WTC11 (cell line): ENCODE results near the gene FAN1. TPM values are rescaled to one million over a fixed set of nuclear protein-coding genes. Genes with fewer than 3 reads are reported as not detected.

Experiments
- ATAC-seq: fragments of 200-7000 bp; cut with Tn5 transposase; 2 replicates; pipeline ENCODE4 v1.10.0; 2021; ENCODE audit warnings: mild to moderate bottlenecking, moderate library complexity
- CTCF ChIA-PET: fragments of 300-600 bp; sonication (Branson Sonifier 250); formaldehyde crosslinking; loops from one replicate; lab custom pipeline; 2021; ENCODE audit warnings: antibody characterized with exemption; lab: Charles Lee
- POLR2A ChIA-PET: fragments of 350-600 bp; sonication (Branson Sonifier 250); formaldehyde crosslinking; loops from one replicate; lab custom pipeline; 2021; ENCODE audit warnings: antibody characterized with exemption; lab: Charles Lee
- DNase-seq: peaks from one replicate; pipeline ENCODE4 v3.0.0; 2021; ENCODE audit warnings: low spot score
- H3K27ac Mint-ChIP-seq: 2 replicates; pipeline ENCODE4 v1.8.0; 2021; ENCODE audit warnings: mixed read lengths
- H3K27me3 Mint-ChIP-seq: 2 replicates; pipeline ENCODE4 v1.8.0; 2021; ENCODE audit warnings: low read depth, mild to moderate bottlenecking, moderate library complexity, mixed read lengths
- H3K36me3 Mint-ChIP-seq: 2 replicates; pipeline ENCODE4 v1.8.0; 2021; ENCODE audit warnings: mixed read lengths
- H3K4me1 Mint-ChIP-seq: 2 replicates; pipeline ENCODE4 v1.8.0; 2022; ENCODE audit warnings: mixed read lengths
- H3K4me3 Mint-ChIP-seq: 2 replicates; pipeline ENCODE4 v1.8.0; 2021; ENCODE audit warnings: mild to moderate bottlenecking, moderate library complexity, mixed read lengths
- H3K9me3 Mint-ChIP-seq: 2 replicates; pipeline ENCODE4 v1.8.0; 2021; ENCODE audit warnings: mixed read lengths
- ATF1 ChIP-seq: sonication (generic); formaldehyde crosslinking; IDR thresholded peaks from 2 replicates; pipeline ENCODE4 v1.8.1; 2023; ENCODE audit warnings: mild to moderate bottlenecking, moderate library complexity, missing genetic modification reagents
- ATF3 ChIP-seq: sonication (generic); formaldehyde crosslinking; conservative IDR thresholded peaks from 2 replicates; pipeline ENCODE4 v1.8.1; 2022; ENCODE audit warnings: mild to moderate bottlenecking, missing genetic modification reagents
- CREB1 ChIP-seq: sonication (generic); formaldehyde crosslinking; IDR thresholded peaks from 2 replicates; pipeline ENCODE4 v1.8.0; 2023; ENCODE audit warnings: mild to moderate bottlenecking, missing genetic modification reagents
- CREM ChIP-seq: sonication (generic); formaldehyde crosslinking; IDR thresholded peaks from 2 replicates; pipeline ENCODE4 v1.8.1; 2022; ENCODE audit warnings: mild to moderate bottlenecking, missing genetic modification reagents, moderate library complexity
- EMX1 ChIP-seq: fragments of 250-450 bp; sonication (Bioruptor Pico); IDR thresholded peaks from 2 replicates; pipeline ENCODE4 v1.8.0; 2021; ENCODE audit warnings: mild to moderate bottlenecking
- FOXJ3 ChIP-seq: sonication (generic); formaldehyde crosslinking; IDR thresholded peaks from 2 replicates; pipeline ENCODE4 v1.9.0; 2021; ENCODE audit warnings: missing genetic modification reagents, mild to moderate bottlenecking, borderline replicate concordance
- FOXP1 ChIP-seq: sonication (generic); formaldehyde crosslinking; IDR thresholded peaks from 2 replicates; pipeline ENCODE4 v1.8.0; 2022; ENCODE audit warnings: missing genetic modification reagents, mild to moderate bottlenecking, moderate library complexity, borderline replicate concordance
- GTF2I ChIP-seq: fragments of 250-450 bp; sonication (Bioruptor Pico); conservative IDR thresholded peaks from 2 replicates; pipeline ENCODE4 v1.4.0; 2021; ENCODE audit warnings: mild to moderate bottlenecking
- IRF2 ChIP-seq: sonication (generic); formaldehyde crosslinking; IDR thresholded peaks from 2 replicates; pipeline ENCODE4 v1.8.0; 2022; ENCODE audit warnings: low read depth, missing genetic modification reagents, borderline replicate concordance
- JAZF1 ChIP-seq: fragments of 250-450 bp; sonication (Bioruptor Pico); IDR thresholded peaks from 2 replicates; pipeline ENCODE4 v1.9.0; 2021; ENCODE audit warnings: moderate library complexity, mild to moderate bottlenecking, inconsistent platforms
- MXD4 ChIP-seq: fragments of 250-450 bp; sonication (Bioruptor Pico); IDR thresholded peaks from 2 replicates; pipeline ENCODE4 v1.8.0; 2021; ENCODE audit warnings: mild to moderate bottlenecking, moderate library complexity, borderline replicate concordance
- MYBL2 ChIP-seq: sonication (generic); formaldehyde crosslinking; IDR thresholded peaks from 2 replicates; pipeline ENCODE4 v1.8.1; 2023; ENCODE audit warnings: mild to moderate bottlenecking, moderate library complexity, missing genetic modification reagents
- NFATC4 ChIP-seq: fragments of 250-450 bp; sonication (Bioruptor Pico); IDR thresholded peaks from 2 replicates; pipeline ENCODE4 v1.9.0; 2021; ENCODE audit warnings: mild to moderate bottlenecking
- NR1H2 ChIP-seq: sonication (generic); formaldehyde crosslinking; IDR thresholded peaks from 2 replicates; pipeline ENCODE4 v1.9.0; 2021; ENCODE audit warnings: mild to moderate bottlenecking, moderate library complexity, missing genetic modification reagents
- OVOL2 ChIP-seq: fragments of 250-450 bp; sonication (Bioruptor Pico); IDR thresholded peaks from 2 replicates; pipeline ENCODE4 v1.9.0; 2021; ENCODE audit warnings: mild to moderate bottlenecking, borderline replicate concordance
- SOX15 ChIP-seq: fragments of 250-450 bp; sonication (Bioruptor Pico); IDR thresholded peaks from 2 replicates; pipeline ENCODE4 v1.9.0; 2021; ENCODE audit warnings: mild to moderate bottlenecking
- SP1 ChIP-seq: sonication (generic); formaldehyde crosslinking; conservative IDR thresholded peaks from 2 replicates; pipeline ENCODE4 v1.8.1; 2022; ENCODE audit warnings: missing genetic modification reagents
- ZNF121 ChIP-seq: sonication (generic); formaldehyde crosslinking; IDR thresholded peaks from 2 replicates; pipeline ENCODE4 v1.8.0; 2023; ENCODE audit warnings: missing genetic modification reagents
- ZNF138 ChIP-seq: sonication (generic); formaldehyde crosslinking; conservative IDR thresholded peaks from 2 replicates; pipeline ENCODE4 v1.8.1; 2022; ENCODE audit warnings: mild to moderate bottlenecking, moderate library complexity, missing genetic modification reagents
- ZNF416 ChIP-seq: fragments of 250-450 bp; sonication (Bioruptor Pico); IDR thresholded peaks from 2 replicates; pipeline ENCODE4 v1.9.0; 2021; ENCODE audit warnings: mild to moderate bottlenecking, inconsistent platforms
- ZNF532 ChIP-seq: fragments of 250-450 bp; sonication (Bioruptor Pico); IDR thresholded peaks from 2 replicates; pipeline ENCODE4 v1.9.0; 2021; ENCODE audit warnings: mild to moderate bottlenecking, borderline replicate concordance
- ZNF671 ChIP-seq: fragments of 250-450 bp; sonication (Bioruptor Pico); IDR thresholded peaks from 2 replicates; pipeline ENCODE4 v1.8.0; 2021; ENCODE audit warnings: mild to moderate bottlenecking
- total RNA-seq: library from RNA; stranded (reverse); gene quantifications from 3 replicates; pipeline ENCODE4 v1.2.3, GENCODE V29; 2021
- TF ChIP-seq, protein P1 (sequence below): fragments of 250-450 bp; sonication (Bioruptor Pico); IDR thresholded peaks from 2 replicates; pipeline ENCODE4 v1.8.0; 2021; ENCODE audit warnings: mild to moderate bottlenecking
- TF ChIP-seq, protein P2 (sequence below): sonication (generic); formaldehyde crosslinking; IDR thresholded peaks from 2 replicates; pipeline ENCODE4 v1.8.0; 2023; ENCODE audit warnings: missing genetic modification reagents, mild to moderate bottlenecking, borderline replicate concordance
- TF ChIP-seq, protein P3 (sequence below): sonication (generic); formaldehyde crosslinking; IDR thresholded peaks from 2 replicates; pipeline ENCODE4 v1.8.1; 2022; ENCODE audit warnings: mild to moderate bottlenecking, missing genetic modification reagents, moderate library complexity, borderline replicate concordance
- TF ChIP-seq, protein P4 (sequence below): sonication (generic); formaldehyde crosslinking; IDR thresholded peaks from 2 replicates; pipeline ENCODE4 v1.8.1; 2023; ENCODE audit warnings: mild to moderate bottlenecking, missing genetic modification reagents, moderate library complexity

Gene FAN1
- total RNA-seq, 1 experiment from 2014 or later, result 22.8 TPM

DNA sequence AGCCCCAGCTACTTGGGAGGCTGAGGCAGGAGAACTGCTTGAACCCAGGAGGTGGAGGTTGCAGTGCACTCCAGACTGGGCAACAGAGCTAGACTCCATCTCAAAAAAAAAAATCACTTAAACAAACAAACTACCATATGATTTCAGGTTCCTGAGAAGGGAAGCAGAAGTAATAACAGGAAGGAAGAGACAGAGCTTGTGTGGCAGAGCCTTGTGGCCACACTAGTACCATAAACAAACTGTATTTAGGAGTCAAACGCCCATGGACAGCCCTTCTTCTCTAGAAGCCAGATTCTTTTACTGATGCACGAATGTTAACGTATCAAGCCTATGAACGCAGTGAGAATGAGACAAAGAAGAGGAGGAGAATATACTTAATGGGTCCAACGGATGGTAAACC, 75.7 kb downstream of the FAN1 start (continued):
- TF ChIP-seq, protein P1, sequence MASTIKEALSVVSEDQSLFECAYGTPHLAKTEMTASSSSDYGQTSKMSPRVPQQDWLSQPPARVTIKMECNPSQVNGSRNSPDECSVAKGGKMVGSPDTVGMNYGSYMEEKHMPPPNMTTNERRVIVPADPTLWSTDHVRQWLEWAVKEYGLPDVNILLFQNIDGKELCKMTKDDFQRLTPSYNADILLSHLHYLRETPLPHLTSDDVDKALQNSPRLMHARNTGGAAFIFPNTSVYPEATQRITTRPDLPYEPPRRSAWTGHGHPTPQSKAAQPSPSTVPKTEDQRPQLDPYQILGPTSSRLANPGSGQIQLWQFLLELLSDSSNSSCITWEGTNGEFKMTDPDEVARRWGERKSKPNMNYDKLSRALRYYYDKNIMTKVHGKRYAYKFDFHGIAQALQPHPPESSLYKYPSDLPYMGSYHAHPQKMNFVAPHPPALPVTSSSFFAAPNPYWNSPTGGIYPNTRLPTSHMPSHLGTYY (CRISPR knock-in tag), result no peak
- TF ChIP-seq ZNF138 (no peak), EMX1 (CRISPR knock-in tag) (no peak), SP1 (no peak), FOXP1 (CRISPR knock-in tag) (no peak), IRF2 (CRISPR knock-in tag) (no peak), ZNF532 (no peak)
- TF ChIP-seq, all 79 proteins: peak for 0

DNA sequence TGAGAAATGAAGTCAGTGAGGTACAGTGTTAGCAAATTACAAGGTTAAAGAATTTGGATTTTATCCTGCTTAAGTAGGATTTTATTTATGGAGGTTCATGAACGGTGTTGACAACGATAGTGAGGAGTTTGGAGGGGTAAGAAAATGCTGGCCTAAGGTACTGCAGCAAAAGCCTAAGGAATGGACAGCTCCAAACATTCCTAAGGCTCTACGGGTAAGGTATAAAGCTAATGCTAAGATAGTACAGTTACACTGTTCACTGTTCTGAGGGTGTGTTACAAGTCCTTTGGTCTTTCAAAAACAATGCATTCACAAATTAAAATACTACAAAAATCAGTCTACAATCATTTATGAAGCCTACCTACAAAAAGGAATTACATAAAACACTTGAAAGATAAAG, 80.4 kb downstream of the FAN1 start:
- POLR2A ChIA-PET, result no interaction called here
- peaks cover 7% of the 10 kb centered on the region; the same call in 1 of the 2 replicates for H3K36me3 Mint-ChIP-seq
- ATAC-seq, result no peak

More for the DNA sequence above, 80.4 kb downstream of the FAN1 start:
- Mint-ChIP-seq H3K4me1 (peaks cover 21% of the 10 kb centered on the region), H3K27me3 (no peaks in the 10 kb centered on the region), H3K4me3 (no peak overlapping the region), H3K9me3 (no peaks in the 10 kb centered on the region), H3K27ac (no peak overlapping the region)
- no peak for TF ChIP-seq GTF2I (CRISPR knock-in tag)
- TF ChIP-seq, protein P2, sequence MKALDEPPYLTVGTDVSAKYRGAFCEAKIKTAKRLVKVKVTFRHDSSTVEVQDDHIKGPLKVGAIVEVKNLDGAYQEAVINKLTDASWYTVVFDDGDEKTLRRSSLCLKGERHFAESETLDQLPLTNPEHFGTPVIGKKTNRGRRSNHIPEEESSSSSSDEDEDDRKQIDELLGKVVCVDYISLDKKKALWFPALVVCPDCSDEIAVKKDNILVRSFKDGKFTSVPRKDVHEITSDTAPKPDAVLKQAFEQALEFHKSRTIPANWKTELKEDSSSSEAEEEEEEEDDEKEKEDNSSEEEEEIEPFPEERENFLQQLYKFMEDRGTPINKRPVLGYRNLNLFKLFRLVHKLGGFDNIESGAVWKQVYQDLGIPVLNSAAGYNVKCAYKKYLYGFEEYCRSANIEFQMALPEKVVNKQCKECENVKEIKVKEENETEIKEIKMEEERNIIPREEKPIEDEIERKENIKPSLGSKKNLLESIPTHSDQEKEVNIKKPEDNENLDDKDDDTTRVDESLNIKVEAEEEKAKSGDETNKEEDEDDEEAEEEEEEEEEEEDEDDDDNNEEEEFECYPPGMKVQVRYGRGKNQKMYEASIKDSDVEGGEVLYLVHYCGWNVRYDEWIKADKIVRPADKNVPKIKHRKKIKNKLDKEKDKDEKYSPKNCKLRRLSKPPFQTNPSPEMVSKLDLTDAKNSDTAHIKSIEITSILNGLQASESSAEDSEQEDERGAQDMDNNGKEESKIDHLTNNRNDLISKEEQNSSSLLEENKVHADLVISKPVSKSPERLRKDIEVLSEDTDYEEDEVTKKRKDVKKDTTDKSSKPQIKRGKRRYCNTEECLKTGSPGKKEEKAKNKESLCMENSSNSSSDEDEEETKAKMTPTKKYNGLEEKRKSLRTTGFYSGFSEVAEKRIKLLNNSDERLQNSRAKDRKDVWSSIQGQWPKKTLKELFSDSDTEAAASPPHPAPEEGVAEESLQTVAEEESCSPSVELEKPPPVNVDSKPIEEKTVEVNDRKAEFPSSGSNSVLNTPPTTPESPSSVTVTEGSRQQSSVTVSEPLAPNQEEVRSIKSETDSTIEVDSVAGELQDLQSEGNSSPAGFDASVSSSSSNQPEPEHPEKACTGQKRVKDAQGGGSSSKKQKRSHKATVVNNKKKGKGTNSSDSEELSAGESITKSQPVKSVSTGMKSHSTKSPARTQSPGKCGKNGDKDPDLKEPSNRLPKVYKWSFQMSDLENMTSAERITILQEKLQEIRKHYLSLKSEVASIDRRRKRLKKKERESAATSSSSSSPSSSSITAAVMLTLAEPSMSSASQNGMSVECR (CRISPR knock-in tag), result no peak
- TF ChIP-seq CREB1, result no peak
- TF ChIP-seq FOXP1 (CRISPR knock-in tag), result no peak
- no peak for TF ChIP-seq NR1H2
- no peak for TF ChIP-seq ZNF121 (CRISPR knock-in tag)
- TF ChIP-seq FOXJ3 (CRISPR knock-in tag), result no peak
- TF ChIP-seq NFATC4 (CRISPR knock-in tag), result no peak
- no peak for TF ChIP-seq JAZF1 (CRISPR knock-in tag)
- no peak for TF ChIP-seq ATF3 (CRISPR knock-in tag)
- TF ChIP-seq OVOL2 (CRISPR knock-in tag), result no peak
- no peak for TF ChIP-seq ZNF416 (CRISPR knock-in tag)
- no peak for TF ChIP-seq MYBL2
- TF ChIP-seq, protein P3, sequence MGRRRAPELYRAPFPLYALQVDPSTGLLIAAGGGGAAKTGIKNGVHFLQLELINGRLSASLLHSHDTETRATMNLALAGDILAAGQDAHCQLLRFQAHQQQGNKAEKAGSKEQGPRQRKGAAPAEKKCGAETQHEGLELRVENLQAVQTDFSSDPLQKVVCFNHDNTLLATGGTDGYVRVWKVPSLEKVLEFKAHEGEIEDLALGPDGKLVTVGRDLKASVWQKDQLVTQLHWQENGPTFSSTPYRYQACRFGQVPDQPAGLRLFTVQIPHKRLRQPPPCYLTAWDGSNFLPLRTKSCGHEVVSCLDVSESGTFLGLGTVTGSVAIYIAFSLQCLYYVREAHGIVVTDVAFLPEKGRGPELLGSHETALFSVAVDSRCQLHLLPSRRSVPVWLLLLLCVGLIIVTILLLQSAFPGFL (CRISPR knock-in tag), result no peak
- no peak for TF ChIP-seq MXD4 (CRISPR knock-in tag)
- TF ChIP-seq CREM (CRISPR knock-in tag), result no peak
- TF ChIP-seq SOX15 (CRISPR knock-in tag), result no peak
- TF ChIP-seq, protein P4, sequence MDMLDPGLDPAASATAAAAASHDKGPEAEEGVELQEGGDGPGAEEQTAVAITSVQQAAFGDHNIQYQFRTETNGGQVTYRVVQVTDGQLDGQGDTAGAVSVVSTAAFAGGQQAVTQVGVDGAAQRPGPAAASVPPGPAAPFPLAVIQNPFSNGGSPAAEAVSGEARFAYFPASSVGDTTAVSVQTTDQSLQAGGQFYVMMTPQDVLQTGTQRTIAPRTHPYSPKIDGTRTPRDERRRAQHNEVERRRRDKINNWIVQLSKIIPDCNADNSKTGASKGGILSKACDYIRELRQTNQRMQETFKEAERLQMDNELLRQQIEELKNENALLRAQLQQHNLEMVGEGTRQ (CRISPR knock-in tag), result no peak
- no peak for TF ChIP-seq ATF1 (CRISPR knock-in tag)
- TF ChIP-seq ZNF671 (CRISPR knock-in tag), result no peak
- CTCF ChIA-PET, result interaction anchor here (3.9 kb wide), 1 partner anchor 145 kb away, joined by 17 read pairs; no protein-coding TSS in a partner anchor
- no peak for DNase-seq
